IPS-15b (cell line): ENCODE results near the gene STXBP4.
"Not testable (repeated sequence)": the region's sequence is repeated elsewhere in the genome, so short reads cannot be mapped to it uniquely, and the experiment has no call there.

Experiments
- H3K27me3 ChIP-seq: one replicate; pipeline ENCODE4 v1.6.1; 2013; ENCODE audit warnings: low read length; ENCODE audit not compliant: control insufficient read depth, insufficient read depth
- H3K36me3 ChIP-seq: one replicate; pipeline ENCODE4 v1.6.1; 2013; ENCODE audit warnings: low read length; ENCODE audit not compliant: control insufficient read depth, insufficient read depth
- H3K4me1 ChIP-seq: one replicate; pipeline ENCODE4 v1.6.1; 2013; ENCODE audit warnings: mild to moderate bottlenecking, low read length; ENCODE audit not compliant: control insufficient read depth, insufficient read depth
- H3K4me3 ChIP-seq: one replicate; pipeline ENCODE4 v1.5.1; 2013; ENCODE audit warnings: low read depth, low read length
- H3K9ac ChIP-seq: one replicate; pipeline ENCODE4 v1.6.1; 2013; ENCODE audit warnings: low read depth, mild to moderate bottlenecking, low read length
- H3K9me3 ChIP-seq: one replicate; pipeline ENCODE4 v1.6.1; 2013; ENCODE audit warnings: mild to moderate bottlenecking, low read length; ENCODE audit not compliant: control insufficient read depth, insufficient read depth

STXBP4 gene

DNA sequence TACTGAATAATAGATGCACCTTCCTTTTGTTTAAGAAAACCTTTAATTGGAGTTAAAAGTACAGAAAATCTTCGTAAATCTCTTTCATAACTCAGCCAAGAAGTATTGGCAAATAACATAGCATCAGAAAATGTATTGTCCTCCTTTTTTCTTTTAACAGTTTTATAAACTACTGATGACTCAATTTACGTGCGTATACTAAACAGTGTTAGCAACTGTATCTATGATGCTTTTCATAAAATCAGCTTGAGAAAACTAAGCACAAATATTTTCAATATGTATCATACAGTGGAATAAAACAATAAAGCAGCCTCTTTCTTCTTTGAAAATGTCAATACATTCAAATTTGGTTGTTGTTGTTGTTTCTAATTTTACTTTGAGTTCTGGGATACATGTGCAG is 88.6 kb downstream of the STXBP4 start:
- Histone ChIP-seq H3K27me3 (no peaks in the 10 kb centered on the region), H3K9me3 (no peaks in the 10 kb centered on the region), H3K9ac (no peak overlapping the region), H3K36me3 (no peaks in the 10 kb centered on the region), H3K4me3 (no peak overlapping the region), H3K4me1 (no peaks in the 10 kb centered on the region)

DNA sequence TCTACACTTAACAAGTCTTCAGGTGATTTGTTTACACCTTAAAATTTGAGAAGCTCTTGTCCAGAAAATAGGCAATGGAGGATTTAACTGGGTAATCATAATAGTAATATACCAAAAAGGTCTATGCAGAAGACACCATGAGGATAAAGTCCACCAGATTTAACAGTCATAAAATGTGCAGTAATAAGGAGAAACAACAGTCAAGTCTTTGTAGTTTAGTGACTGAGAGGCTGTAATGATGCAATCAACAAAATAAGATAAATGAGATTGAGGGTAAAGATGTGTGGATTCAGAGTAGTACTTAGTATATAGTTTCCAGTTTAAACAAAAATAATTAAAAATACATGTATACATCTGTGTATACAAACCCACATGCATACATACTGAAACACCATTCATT is 91.2 kb downstream of the STXBP4 start:
- H3K4me3 ChIP-seq = no peak overlapping the region
- H3K36me3 ChIP-seq = no peaks in the 10 kb centered on the region
- H3K9ac ChIP-seq = no peak overlapping the region
- H3K4me1 ChIP-seq = no peaks in the 10 kb centered on the region
- no peaks in the 10 kb centered on the region for H3K9me3 ChIP-seq
- H3K27me3 ChIP-seq = no peaks in the 10 kb centered on the region

DNA sequence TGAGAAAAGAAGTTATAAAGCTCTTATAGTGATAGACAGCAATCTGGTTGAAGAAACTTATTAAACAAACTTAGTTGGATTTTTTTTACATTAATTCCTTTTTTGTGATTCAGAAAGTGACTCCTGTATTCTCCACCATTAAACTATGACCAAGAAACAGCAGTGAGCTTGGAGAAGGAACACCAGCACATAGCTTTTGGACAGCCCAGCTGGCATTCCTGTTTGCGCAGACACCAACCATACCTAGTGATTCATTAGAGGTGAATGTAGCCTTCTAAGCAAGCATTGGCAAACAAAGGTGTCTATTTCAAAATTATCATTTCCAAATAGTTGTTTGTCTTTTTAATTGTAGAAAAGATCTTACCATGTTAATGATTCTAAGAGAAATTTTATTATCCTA is 94.4 kb downstream of the STXBP4 start:
- no peaks in the 10 kb centered on the region for H3K27me3 ChIP-seq

DNA sequence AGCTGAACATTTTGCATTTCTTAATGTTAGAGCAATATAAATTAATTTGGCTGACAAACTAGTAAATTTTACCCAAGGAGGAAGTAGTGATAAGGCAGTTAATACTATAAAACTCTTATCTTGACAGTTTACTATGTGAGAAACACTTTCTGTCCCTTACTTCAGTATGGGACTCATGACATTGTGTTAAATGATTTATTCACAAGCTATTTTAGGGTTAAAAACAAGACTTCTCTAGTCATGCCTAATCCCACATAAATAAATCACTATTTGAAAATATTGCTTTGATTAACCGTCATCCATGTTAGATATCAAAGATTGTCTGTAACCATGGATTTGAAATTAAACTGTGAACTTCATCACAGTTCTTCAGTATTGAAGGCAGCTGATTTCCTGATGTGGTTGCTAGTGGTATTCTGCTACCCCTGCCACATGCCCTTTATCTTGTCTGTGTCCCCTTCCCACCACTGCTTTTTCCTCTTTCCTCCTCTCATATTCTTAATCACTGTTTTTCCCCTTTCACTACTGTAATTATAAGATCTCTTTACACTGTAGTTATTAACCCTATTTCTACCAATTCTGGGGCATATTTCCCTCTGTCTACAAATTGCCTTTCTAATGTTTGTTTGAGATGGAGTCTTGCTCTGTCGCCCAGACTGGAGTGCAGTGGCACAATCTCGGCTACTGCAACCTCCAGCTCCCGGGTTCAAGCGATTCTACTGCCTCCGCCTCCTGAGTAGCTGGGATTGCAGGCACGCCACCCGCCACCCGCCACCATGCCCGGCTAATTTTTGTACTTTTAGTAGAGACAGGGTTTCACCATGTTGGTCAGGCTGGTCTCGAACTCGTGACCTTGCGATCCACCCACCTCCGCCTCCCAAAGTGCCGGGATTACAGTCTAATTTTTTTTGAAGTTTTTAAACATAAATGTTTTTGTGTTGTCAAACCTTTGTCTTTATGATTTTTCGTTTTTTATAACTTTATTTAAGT is 95.6 kb downstream of the STXBP4 start:
- Histone ChIP-seq H3K4me1 (peaks cover 3% of the 10 kb centered on the region), H3K36me3 (no peaks in the 10 kb centered on the region), H3K9me3 (no peaks in the 10 kb centered on the region)

More for the DNA sequence above, 94.4 kb downstream of the STXBP4 start:
- Histone ChIP-seq H3K4me1 (peaks cover 3% of the 10 kb centered on the region), H3K9ac (no peak overlapping the region), H3K36me3 (no peaks in the 10 kb centered on the region), H3K9me3 (no peaks in the 10 kb centered on the region), H3K4me3 (no peak overlapping the region)

DNA sequence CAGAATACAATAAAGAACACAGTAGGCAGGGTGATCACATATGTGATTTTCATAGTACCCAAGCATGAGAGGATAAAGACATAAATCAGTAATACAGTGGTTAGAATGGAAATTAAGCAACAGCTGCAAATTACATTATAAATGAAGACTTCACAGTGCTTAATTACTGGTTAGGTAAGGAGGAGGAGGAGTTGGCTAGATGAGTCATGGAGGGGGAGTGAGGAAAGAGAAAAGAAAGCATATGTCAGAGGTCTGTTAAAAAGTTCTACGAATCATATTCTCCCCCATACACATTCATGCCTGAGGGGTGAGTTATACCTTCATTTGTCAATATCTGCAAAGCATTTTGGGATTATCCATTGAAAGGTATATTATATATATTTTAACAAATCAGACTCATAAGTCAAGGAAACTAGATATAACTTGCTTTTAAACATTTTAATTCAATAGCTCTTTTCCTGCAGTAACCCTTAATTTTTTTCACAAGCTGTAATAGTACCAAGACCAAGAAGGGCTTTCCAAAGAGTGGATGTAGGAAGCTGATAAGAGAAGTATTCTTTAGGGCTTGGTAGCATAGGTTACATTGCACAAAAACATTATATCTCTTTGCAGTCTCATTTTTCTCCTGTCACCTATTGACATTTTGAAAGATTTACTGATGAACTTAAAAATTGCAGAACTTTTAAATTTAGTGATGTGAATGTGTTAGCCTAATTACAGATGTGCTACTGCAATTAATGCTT is 99.3 kb downstream of the STXBP4 start:
- Histone ChIP-seq H3K9me3 (no peaks in the 10 kb centered on the region), H3K9ac (no peak overlapping the region), H3K4me1 (peaks cover 3% of the 10 kb centered on the region), H3K4me3 (no peak overlapping the region), H3K36me3 (no peaks in the 10 kb centered on the region), H3K27me3 (no peaks in the 10 kb centered on the region)

More for the DNA sequence above, 95.6 kb downstream of the STXBP4 start:
- H3K27me3 ChIP-seq = no peaks in the 10 kb centered on the region
- no peak overlapping the region for H3K4me3 ChIP-seq
- H3K9ac ChIP-seq = no peak overlapping the region

DNA sequence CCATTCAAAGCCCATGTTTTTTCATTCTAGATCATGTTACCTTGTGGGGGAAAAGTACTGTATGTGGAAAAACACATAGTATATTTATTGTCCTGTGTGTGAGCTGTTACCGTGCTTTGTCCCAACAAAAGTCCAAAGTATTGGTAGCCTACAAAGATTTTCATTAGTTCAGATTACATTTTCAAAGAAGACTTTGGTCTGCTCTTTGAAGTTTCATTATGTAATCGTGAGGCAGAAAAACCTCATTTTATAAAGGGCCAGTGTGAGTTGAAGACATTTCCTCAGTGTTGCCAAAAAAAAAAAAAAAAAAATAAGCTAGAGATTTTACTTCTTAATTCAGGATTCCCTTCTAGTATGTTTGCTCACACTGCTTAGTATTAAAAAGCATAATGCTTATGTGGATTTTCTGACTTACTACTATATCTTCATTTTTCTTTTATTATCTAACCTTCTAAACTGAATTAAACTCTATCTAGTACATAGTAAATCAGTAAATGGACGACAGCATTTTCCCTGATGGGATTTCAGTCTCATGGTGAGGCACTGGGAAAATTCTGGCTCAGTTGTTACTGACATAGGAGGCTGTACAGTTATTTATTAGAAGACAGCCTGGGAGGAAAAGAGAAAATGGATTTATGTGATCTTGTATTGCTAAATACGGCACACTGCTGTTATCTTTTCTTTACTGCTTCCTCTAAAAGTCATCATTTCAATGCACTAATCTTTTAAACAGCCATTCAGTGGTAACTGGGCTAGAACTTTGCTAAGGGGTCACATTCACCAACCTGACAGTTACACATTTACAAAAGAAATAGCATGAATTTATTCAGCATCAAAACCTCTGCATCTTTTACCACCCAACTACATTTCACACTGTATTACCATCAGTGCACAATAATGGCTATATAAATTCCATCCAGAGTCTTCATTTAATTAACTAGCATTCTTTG is 100.6 kb downstream of the STXBP4 start:
- H3K4me3 ChIP-seq = no peak overlapping the region
- H3K27me3 ChIP-seq = no peaks in the 10 kb centered on the region
- no peak overlapping the region for H3K9ac ChIP-seq
- H3K36me3 ChIP-seq = no peaks in the 10 kb centered on the region
- H3K9me3 ChIP-seq = no peaks in the 10 kb centered on the region
- peaks cover 3% of the 10 kb centered on the region for H3K4me1 ChIP-seq

DNA sequence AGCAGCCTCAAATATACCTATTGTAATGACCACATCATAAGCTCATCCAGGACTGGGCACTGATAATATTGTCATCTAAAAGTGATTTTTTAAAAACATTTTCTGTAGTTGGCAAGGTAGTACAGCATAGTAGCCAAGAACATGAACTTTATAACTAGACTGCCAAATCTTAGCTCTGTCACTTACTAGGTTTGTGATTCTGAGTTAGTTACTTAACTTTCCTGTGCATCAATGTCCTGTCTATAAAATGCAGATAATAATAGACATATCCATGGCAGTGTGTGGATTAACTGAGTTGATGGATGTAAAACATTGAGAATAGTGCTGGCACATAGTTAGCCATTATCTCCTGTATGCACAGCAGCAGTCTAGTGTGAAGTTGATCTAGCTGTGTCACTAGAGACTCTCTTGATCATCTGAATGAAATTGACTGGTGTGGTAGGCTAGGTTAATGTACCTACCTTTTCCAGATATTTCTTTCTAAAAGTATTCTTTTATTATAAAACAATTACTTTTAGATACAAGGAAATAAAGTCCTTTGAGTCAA is 101.5 kb downstream of the STXBP4 start:
- Histone ChIP-seq H3K4me3 (no peak overlapping the region), H3K9ac (no peak overlapping the region), H3K27me3 (no peaks in the 10 kb centered on the region)

DNA sequence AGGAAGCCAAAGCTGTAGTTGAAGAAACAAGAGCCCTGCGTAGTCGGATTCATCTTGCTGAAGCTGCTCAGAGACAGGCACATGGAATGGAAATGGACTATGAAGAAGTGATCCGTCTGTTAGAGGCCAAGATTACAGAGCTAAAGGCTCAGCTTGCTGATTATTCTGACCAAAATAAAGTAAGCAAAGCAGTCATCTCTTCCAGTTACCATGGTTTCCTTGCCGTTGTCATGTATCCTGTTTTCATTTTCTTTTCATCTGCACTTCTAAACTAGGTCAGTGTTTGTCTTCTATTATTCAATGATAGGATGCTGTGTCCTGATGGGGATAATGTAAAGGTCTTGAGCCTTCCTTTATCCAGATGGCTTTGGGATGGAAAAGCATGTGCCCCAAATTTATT is 104.3 kb downstream of the STXBP4 start:
- Histone ChIP-seq H3K4me1 (no peaks in the 10 kb centered on the region), H3K9me3 (no peaks in the 10 kb centered on the region), H3K9ac (no peak overlapping the region), H3K4me3 (no peak overlapping the region), H3K36me3 (no peaks in the 10 kb centered on the region), H3K27me3 (no peaks in the 10 kb centered on the region)

More for the DNA sequence above, 101.5 kb downstream of the STXBP4 start:
- no peaks in the 10 kb centered on the region for H3K9me3 ChIP-seq
- no peaks in the 10 kb centered on the region for H3K36me3 ChIP-seq
- peaks cover 3% of the 10 kb centered on the region for H3K4me1 ChIP-seq

DNA sequence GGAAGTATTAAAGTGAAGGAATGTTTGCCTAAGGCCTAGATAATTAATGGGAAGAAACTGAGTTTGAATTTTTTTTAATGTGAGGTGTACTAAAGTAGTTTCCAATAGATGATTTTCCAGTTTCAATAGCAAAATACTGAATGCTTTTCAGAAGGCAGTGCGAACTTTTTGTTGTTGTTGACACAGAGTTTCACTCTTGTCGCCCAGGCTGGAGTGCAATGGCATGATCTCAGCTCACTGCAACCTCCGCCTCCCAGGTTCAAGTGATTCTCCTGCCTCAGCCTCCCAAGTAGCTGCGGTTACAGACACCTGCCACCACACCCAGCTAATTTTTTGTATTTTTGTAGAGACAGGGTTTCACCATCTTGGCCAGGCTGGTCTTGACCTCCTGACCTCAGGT is 104.9 kb downstream of the STXBP4 start:
- H3K9me3 ChIP-seq, H3K4me1 ChIP-seq, H3K9ac ChIP-seq, H3K36me3 ChIP-seq, H3K4me3 ChIP-seq, H3K27me3 ChIP-seq: not testable (repeated sequence)

DNA sequence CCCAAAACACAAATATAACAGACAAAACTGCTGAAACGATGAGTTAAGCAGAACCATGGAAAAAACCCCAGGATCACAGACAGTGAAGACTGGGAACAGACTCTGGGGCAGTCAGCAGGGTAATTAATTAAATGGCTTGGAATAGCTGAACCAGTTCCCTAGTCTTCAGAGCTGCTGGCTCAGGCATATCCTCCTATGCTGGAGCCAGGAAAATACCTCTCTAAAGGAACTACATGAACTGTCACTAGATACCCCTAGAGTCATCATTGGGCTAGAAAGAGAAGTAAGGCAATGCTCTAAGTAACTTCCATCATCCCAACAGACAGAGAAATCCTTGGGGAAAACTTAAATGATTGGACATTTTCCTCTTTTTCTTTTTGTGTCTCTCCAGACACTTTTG is 113.0 kb downstream of the STXBP4 start:
- Histone ChIP-seq H3K4me1 (no peaks in the 10 kb centered on the region), H3K27me3 (no peaks in the 10 kb centered on the region), H3K4me3 (no peak overlapping the region), H3K9ac (no peak overlapping the region), H3K36me3 (no peaks in the 10 kb centered on the region), H3K9me3 (no peaks in the 10 kb centered on the region)

DNA sequence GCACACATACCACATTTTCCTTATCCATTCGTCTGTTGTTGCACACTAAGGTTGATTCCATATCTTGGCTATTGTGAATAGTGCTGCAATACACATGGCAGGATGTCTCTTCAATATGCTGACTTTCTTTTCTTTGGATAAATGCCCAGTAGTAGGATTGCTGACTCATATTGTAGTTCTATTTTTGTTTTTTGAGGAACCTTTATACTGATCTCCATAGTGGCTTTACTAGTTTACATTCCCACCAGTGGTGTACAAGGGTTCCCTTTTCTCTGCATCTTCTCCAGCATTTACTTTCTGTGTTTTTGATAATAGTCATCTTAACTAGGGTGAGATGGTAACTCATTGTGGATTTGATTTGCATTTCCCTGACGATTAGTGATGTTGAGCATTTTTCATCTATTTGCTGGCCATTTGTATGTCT is 118.1 kb downstream of the STXBP4 start:
- no peaks in the 10 kb centered on the region for H3K36me3 ChIP-seq
- H3K9ac ChIP-seq = no peak overlapping the region
- H3K4me1 ChIP-seq = peaks cover 3% of the 10 kb centered on the region
- H3K4me3 ChIP-seq = no peak overlapping the region
- no peaks in the 10 kb centered on the region for H3K27me3 ChIP-seq
- no peaks in the 10 kb centered on the region for H3K9me3 ChIP-seq
